Endothelial cell of umbilical vein (primary cell): ENCODE measurements around the gene CNGB1. TPM values are rescaled to one million over a fixed set of nuclear protein-coding genes. Genes with fewer than 3 reads are reported as not detected.

Experiments used
- BruUV-seq: library from RNA; stranded (reverse); fragments of 400-500 nt; replicated peaks from 2 replicates; lab custom pipeline; 2021; lab: Mats Ljungman, UMichigan
- CTCF ChIA-PET: fragments of 300-600, 350-600 bp; sonication (Branson Sonifier 250); formaldehyde crosslinking; loops from one replicate; lab custom pipeline; 2021; ENCODE audit warnings: antibody characterized with exemption, inconsistent platforms; lab: Charles Lee
- POLR2A ChIA-PET: fragments of 300-600, 350-600 bp; sonication (Branson Sonifier 250); formaldehyde crosslinking; loops from one replicate; lab custom pipeline; 2021; ENCODE audit warnings: antibody characterized with exemption, inconsistent platforms; lab: Charles Lee
- DNase-seq: peaks from one replicate; pipeline ENCODE4 v3.0.0-alpha.2; 2011; ENCODE audit warnings: low read depth, low spot score
- FAIRE-seq: peaks from 2 replicates; lab custom pipeline; 2011; peaks lifted over from hg19 to GRCh38; lab: Jason Lieb, UNC
- H2AFZ ChIP-seq: 2 replicates; pipeline ENCODE4 v1.6.0; 2012; ENCODE audit warnings: low read depth, low read length, control low read depth, inconsistent platforms
- H3K27ac ChIP-seq: 2 replicates; pipeline ENCODE4 v1.5.1; 2011; ENCODE audit warnings: low read depth, mild to moderate bottlenecking, control low read depth, low read length, moderate library complexity; ENCODE audit not compliant: insufficient read depth
- H3K27me3 ChIP-seq, 2 experiments: 2 replicates each; pipeline versions ENCODE4 v1.6.0 to v1.6.1; 2011; ENCODE audit warnings: low read length in 2 of 2, mixed read lengths in 1 of 2; ENCODE audit not compliant: control insufficient read depth in 2 of 2, insufficient read depth in 2 of 2
- H3K36me3 ChIP-seq, 2 experiments: 2 replicates in 1 of 2; 3 replicates in 1 of 2; pipeline ENCODE4 v1.5.1; 2011; ENCODE audit warnings: low read length in 2 of 2, mild to moderate bottlenecking in 1 of 2, moderate library complexity in 1 of 2; ENCODE audit not compliant: control insufficient read depth in 2 of 2, insufficient read depth in 2 of 2; ENCODE audit errors: extremely low read depth in 1 of 2
- H3K4me1 ChIP-seq: 3 replicates; pipeline ENCODE4 v1.5.1; 2011; ENCODE audit warnings: mild to moderate bottlenecking, low read length; ENCODE audit not compliant: control insufficient read depth, insufficient read depth; ENCODE audit errors: extremely low read depth
- H3K4me2 ChIP-seq: 2 replicates; pipeline ENCODE4 v1.6.1; 2011; ENCODE audit warnings: low read length, control low read depth, mixed read lengths; ENCODE audit not compliant: insufficient read depth
- H3K4me3 ChIP-seq, 3 experiments: fragments of 200-600 bp in 1 of 3; sonication (generic), shearing (Covaris generic) in 1 of 3; replicated peaks in 1 of 3; 2 replicates each; pipeline ENCODE4 v1.5.1; 2011 to 2016; ENCODE audit warnings: control low read depth in 3 of 3, low read length in 3 of 3, mild to moderate bottlenecking in 2 of 3, inconsistent platforms in 1 of 3, low read depth in 1 of 3, moderate library complexity in 1 of 3; ENCODE audit not compliant: insufficient read depth in 1 of 3
- H3K79me2 ChIP-seq: 2 replicates; pipeline ENCODE4 v1.6.0; 2012; ENCODE audit warnings: low read length, inconsistent platforms; ENCODE audit not compliant: control insufficient read depth, insufficient read depth
- H3K9ac ChIP-seq: replicated peaks from 2 replicates; pipeline ENCODE3; 2011; ENCODE audit warnings: low read length, control low read depth; ENCODE audit not compliant: insufficient read depth; ENCODE audit errors: extremely low read depth
- H3K9me1 ChIP-seq: replicated peaks from 3 replicates; pipeline ENCODE4 v1.6.0; 2011; ENCODE audit warnings: mild to moderate bottlenecking, low read length; ENCODE audit not compliant: control insufficient read depth, insufficient read depth; ENCODE audit errors: extremely low read depth
- H3K9me3 ChIP-seq: replicated peaks from 2 replicates; pipeline ENCODE4 v1.5.1; 2012; ENCODE audit warnings: low read length, inconsistent platforms; ENCODE audit not compliant: control insufficient read depth, insufficient read depth
- H4K20me1 ChIP-seq: replicated peaks from 2 replicates; pipeline ENCODE3; 2011; ENCODE audit warnings: mild to moderate bottlenecking, low read length; ENCODE audit not compliant: control insufficient read depth, insufficient read depth; ENCODE audit errors: extremely low read depth
- CTCF ChIP-seq, 2 donors: IDR thresholded peaks; 1 replicate in 1 of 2; 2 replicates in 1 of 2; pipeline ENCODE4 v1.5.1; 2011; ENCODE audit warnings: low read length in 2 of 2, mild to moderate bottlenecking in 2 of 2, moderate library complexity in 2 of 2, control low read depth in 1 of 2, inconsistent platforms in 1 of 2, low read depth in 1 of 2; ENCODE audit not compliant: insufficient read depth in 1 of 2; ENCODE audit errors: extremely low read depth in 1 of 2
- EZH2 ChIP-seq: IDR thresholded peaks from 2 replicates; pipeline ENCODE4 v1.6.1; 2012; ENCODE audit warnings: borderline replicate concordance, low read depth, mild to moderate bottlenecking, moderate library complexity, low read length, inconsistent platforms; ENCODE audit not compliant: severe bottlenecking
- FOS ChIP-seq: IDR thresholded peaks from 2 replicates; pipeline ENCODE4 v1.6.1; 2011; ENCODE audit warnings: mild to moderate bottlenecking, low read length, moderate library complexity, borderline replicate concordance; ENCODE audit not compliant: insufficient read depth
- GATA2 ChIP-seq: IDR thresholded peaks from 2 replicates; pipeline ENCODE4 v1.7.0; 2011; ENCODE audit warnings: low read depth, mild to moderate bottlenecking, moderate library complexity, mixed read lengths, low read length; ENCODE audit not compliant: insufficient read length, insufficient read depth
- JUN ChIP-seq: IDR thresholded peaks from 2 replicates; pipeline ENCODE4 v1.6.1; 2011; ENCODE audit warnings: borderline replicate concordance, low read depth; ENCODE audit not compliant: insufficient read length, insufficient read depth
- MAX ChIP-seq: IDR thresholded peaks from 2 replicates; pipeline ENCODE4 v1.6.1; 2011; ENCODE audit not compliant: insufficient read depth, insufficient read length
- MYC ChIP-seq: IDR thresholded peaks from one replicate; pipeline ENCODE4 v1.6.1; 2011; ENCODE audit warnings: mild to moderate bottlenecking, low read depth, low read length
- POLR2A ChIP-seq: IDR thresholded peaks from 2 replicates; pipeline ENCODE4 v1.6.1; 2012; ENCODE audit warnings: low read depth, mild to moderate bottlenecking, control low read depth, low read length
- POLR2AphosphoS5 ChIP-seq: IDR thresholded peaks from 2 replicates; pipeline ENCODE4 v1.6.1; 2012; ENCODE audit warnings: low read depth, mild to moderate bottlenecking, control low read depth, low read length, moderate library complexity; ENCODE audit not compliant: insufficient read depth
- dilution Hi-C: fragments of 300-500 bp; cut with MboI; formaldehyde crosslinking; loops from one replicate; pipeline ENCODE4 v1.15.0; 2019; ENCODE audit warnings: low sequenced_read_pairs; ENCODE audit not compliant: extremely low pct_ligation_motif_present
- intact Hi-C: fragments of 100-400 bp; cut with micrococcal nuclease; formaldehyde crosslinking; loops from one replicate; pipeline ENCODE4 v1.10.0; 2022
- polyA plus RNA-seq, 4 experiments: library from polyadenylated mRNA; depleted of rRNA in 3 of 4; stranded (reverse) in 3 of 4; unstranded in 1 of 4; fragments of >200 nt; gene quantifications; 2 replicates each; pipeline versions ENCODE4 v1.2.1 to v1.2.3, GENCODE V29; 2011 to 2012; ENCODE audit warnings: missing spikeins in 1 of 4
- total RNA-seq: library from RNA; stranded (reverse); gene quantifications from 2 replicates; pipeline ENCODE4 v1.2.3, GENCODE V29; 2021

Gene CNGB1
- total and polyA plus RNA-seq, 2 donors (not counting 3 experiments of a cell fraction or from before 2014, with no cell fraction given) = not detected

- H3K27ac ChIP-seq = no peak overlapping the region
- no peaks in the 10 kb centered on the region for H4K20me1 ChIP-seq
- H3K4me3 ChIP-seq = no peak overlapping the region
- H3K27me3 ChIP-seq = peaks cover 0 to 4% of the 10 kb centered on the region in 2 experiments
- DNase-seq (no peak), FAIRE-seq (no peak)
- intact Hi-C loops (no loop called here), dilution Hi-C loops (no loop called here)
- no TSS peak for BruUV-seq
- POLR2A ChIA-PET = no interaction called here
- TF ChIP-seq FOS (no peak), MAX (no peak), POLR2AphosphoS5 (no peak), POLR2A (no peak), CTCF (IDR thresholded peaks at IDR 0.05; ENCODE audit: extremely low read depth in 1 of 2, insufficient read depth in 1 of 2, low read depth in 1 of 2, low read length in 2 of 2) (no peak), JUN (no peak), GATA2 (no peak), EZH2 (no peak), MYC (no peak)
- no peaks in the 10 kb centered on the region for H3K36me3 ChIP-seq
- CTCF ChIA-PET = no interaction called here
- no peaks in the 10 kb centered on the region for H3K79me2 ChIP-seq
- no peaks in the 10 kb centered on the region for H3K9me3 ChIP-seq
- H3K4me2 ChIP-seq = no peak overlapping the region
- H3K9me1 ChIP-seq = no peaks in the 10 kb centered on the region
- H3K4me1 ChIP-seq = no peaks in the 10 kb centered on the region
- H2AFZ ChIP-seq = no peak overlapping the region
- no peak overlapping the region for H3K9ac ChIP-seq
Measured at GRCh38 chr16:57842601-57843000, 128.3 kb downstream of the CNGB1 start.
